HG03066 (cell line): ENCODE results near the gene ENO2.
A peak's percentile ranks its signal among the peaks of the same experiment; 100 is the strongest.

Source experiments
- ATAC-seq: cut with Tn5 transposase; IDR thresholded peaks from one replicate; pipeline ENCODE4 v1.9.1; 2021; ENCODE audit warnings: low read depth; ENCODE audit not compliant: unreplicated experiment

ENO2 gene

DNA sequence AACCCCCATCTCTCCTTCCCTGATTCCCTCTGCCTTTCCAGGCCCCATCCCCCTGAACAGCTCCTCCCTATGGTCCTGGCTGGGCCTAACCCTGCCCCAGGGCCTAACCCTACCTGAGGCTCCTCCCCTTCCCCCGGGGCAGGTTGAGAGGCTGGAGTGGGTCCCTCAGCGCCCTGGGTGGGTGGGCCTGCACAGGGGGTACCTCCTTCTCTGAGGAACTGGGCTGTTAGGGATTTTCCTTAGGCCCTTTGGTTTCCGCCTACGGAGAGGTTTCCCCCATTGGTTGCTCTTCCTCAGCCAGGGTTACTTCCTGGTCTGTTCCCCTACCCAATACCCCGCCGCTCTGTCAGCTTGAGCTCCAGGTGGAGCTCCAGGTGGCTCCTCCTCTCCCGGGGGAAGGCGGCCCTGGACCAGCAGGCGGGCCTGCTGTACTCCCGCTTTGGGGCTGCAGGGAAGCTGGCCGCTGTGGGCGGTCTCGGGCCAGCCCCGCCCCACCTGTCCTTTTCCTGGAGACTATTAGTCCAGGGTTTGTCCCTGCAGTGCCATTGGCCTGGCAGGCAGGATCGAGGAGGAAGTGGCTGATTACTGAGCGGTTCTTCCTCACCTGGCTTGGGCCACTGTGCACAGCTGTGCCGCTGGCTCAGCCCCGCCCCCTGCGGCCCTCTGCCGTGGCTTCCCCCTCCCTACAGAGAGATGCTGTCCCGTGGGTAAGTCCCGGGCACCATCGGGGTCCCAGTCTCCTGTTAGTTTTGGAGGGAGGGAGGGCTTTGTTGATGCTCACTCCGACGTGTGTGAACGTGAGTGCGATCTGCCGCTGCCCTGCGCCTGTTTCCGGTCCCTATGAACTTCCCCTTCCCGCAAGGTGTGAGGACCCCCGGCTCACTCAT lies 31.9 kb downstream of the ENO2 start:
- no peak for ATAC-seq

DNA sequence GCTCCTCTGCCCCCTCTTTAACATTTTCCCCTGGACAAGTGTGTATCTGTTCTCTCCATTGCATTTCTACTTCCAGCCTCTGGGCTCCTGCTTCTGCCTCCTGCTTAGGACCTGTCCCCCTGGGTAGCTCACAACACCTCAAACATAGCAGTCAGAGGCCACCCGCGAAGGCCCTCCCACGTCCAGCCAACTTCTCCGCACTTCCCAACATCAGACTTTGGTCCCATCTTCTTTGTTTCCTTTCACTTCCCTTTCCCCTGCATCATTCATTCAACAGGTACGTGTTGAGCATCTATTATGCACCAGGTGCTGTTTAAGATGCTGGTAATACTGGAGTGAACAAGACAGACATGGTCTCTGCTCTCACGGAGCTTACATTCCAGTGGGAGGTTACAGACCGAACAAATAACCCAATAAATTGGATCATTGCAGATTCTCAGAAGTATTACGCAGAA lies 32.6 kb downstream of the ENO2 start:
- ATAC-seq, result no peak

DNA sequence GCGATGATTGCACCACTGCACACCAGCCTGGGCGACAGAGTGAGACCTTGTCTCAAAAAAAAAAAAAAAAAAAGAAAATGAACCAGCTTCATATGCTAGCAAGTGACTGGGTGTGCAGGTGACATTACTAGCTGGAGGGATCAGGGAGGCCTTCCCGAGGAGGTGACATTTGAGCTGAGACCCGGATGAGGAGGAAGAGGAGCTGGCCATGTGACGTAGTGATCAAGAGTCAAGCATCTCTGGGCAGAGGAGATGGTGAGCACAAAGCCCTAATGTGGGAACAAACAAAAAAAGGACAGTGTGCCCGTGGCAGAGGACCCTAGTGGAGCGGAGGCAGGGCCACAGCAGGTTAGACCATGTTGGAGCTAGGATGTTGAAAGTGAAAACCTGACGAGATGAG lies 33.2 kb downstream of the ENO2 start:
- no peak for ATAC-seq

DNA sequence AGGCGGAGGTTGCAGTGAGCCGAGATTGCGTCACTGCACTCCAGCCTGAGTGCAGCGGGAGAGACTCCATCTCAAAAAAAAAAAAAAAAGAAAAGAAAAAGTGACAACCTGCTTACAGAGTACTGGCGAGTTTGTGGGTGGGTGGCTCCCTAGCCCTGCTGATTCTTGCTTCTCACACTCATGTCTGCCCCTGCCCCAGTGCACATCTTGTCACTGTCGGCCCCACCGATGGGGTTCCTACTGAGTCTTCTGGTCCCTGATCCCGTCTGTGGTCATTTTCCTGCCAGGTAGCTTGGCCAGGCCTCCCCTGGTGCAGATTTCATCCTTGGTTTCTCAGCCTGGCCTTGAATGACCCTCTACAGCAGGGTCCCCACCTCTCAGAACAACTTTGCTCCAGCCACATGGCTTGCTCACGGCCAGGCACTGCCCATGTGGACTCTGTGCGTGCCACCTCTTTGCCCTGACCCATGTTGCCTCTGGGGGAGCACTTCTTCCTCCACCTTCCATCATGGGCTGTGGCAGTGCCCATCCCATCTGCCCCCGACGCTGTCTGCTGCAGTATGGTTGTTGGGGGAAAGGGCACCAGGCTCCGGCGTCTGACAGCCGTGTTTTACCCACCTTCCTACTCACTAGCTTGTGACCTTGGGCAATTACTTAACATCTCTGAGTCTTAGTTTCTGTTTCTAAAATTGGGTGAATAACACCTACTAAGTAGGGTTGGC lies 34.7 kb downstream of the ENO2 start:
- no peak for ATAC-seq

DNA sequence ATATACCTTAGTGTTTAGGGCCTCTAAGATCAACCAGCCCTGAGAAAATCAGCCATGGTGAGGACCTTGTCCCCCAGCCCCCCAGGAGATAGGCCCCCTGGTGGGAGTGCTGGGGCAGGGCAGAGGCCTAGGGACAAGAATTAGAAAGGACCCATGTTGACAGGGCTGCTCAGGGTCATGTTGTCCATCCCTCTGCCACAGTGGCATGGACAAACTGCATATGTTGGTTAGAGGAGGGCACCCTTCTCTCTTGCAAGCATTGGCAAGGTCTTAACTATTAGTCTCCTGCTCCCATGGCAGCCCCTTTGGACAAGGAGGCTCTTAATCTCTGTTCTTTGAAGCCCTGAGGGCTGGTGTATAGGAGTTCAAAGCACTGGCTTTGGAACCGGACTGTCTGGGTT lies 36.0 kb downstream of the ENO2 start:
- no peak for ATAC-seq

DNA sequence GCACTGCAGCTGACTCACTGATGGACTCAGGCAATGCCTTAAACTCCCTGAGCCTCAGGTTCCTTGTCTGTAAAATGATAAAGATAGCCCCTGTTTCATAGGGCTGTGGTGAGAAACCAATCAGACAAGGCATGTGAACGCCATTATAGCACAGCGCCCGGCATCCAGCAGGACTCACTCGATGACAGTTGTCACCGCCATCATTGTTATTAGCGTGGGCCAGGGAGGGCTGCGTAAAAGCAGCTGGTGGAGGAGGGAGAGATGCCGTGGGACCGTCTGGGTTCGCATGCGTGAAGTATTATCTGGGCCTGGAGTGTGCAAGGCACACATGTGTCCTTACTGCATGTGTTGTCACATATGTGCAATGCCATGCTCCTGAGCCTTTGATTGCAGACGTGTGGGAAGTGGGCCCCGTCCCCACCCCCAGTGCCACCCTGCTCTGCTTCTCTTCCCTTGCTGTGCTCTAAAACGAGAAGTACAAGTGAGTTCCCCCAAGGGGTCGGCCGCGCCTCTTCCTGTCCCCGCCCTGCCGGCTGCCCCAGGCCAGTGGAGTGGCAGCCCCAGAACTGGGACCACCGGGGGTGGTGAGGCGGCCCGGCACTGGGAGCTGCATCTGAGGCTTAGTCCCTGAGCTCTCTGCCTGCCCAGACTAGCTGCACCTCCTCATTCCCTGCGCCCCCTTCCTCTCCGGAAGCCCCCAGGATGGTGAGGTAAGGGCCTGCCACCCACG lies 36.6 kb downstream of the ENO2 start, which contains the start of gene PTPN6:
TSS of gene PTPN6 (plus strand) at position 546 of the 730 bp plus-strand sequence. CDS start at position 703, 157 bp downstream.
- ATAC-seq, result no peak

DNA sequence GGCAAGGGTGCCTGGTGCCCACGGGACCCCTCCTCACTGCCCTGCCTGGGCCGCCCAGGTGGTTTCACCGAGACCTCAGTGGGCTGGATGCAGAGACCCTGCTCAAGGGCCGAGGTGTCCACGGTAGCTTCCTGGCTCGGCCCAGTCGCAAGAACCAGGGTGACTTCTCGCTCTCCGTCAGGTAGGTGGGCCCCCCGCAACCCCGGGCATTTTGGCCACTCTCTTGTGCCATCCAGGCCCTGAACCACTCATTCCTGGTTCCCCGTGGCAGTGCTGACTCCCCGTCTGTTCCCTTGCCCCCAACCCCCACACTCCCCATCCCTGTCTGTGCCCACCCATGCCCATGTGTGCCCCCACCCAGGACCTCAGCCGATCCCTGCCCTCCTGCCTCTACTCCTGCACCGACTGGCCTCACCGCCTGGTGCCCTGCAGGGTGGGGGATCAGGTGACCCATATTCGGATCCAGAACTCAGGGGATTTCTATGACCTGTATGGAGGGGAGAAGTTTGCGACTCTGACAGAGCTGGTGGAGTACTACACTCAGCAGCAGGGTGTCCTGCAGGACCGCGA lies 37.3 kb downstream of the ENO2 start:
- ATAC-seq, result no peak

DNA sequence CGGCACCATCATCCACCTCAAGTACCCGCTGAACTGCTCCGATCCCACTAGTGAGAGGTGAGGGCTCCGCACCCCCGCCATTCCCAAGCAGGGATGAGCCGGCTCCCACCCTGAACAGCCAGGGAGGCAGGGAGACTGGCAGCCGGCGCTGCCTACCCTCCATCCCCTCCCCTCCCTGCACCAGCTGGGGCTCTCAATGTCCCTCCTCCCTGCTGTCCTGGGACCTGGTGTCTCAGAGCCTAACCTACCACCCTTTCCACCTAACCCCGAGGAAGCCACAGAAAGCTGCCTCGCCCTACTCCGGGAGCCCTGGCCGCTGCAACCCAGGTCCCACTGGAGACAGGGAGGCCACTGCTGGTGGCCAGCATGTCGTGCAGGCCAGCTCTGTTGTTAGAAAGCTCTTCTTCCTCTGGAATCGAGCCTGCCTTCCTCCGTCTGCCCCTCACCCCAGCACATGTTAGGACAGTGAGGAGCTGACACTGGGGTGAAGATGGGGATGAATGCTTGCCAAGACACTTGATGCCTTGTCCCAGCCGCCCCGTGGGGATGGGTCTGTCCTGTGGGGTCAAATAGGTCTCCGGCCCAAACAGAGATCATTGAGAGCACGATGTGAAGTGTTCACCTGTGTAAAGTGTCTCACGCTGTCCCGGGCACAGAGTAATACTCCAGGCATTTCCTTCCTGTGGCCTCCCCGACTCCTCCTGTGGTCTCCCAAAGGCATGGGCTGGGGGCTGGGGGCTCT lies 37.9 kb downstream of the ENO2 start:
- ATAC-seq, result no peak

DNA sequence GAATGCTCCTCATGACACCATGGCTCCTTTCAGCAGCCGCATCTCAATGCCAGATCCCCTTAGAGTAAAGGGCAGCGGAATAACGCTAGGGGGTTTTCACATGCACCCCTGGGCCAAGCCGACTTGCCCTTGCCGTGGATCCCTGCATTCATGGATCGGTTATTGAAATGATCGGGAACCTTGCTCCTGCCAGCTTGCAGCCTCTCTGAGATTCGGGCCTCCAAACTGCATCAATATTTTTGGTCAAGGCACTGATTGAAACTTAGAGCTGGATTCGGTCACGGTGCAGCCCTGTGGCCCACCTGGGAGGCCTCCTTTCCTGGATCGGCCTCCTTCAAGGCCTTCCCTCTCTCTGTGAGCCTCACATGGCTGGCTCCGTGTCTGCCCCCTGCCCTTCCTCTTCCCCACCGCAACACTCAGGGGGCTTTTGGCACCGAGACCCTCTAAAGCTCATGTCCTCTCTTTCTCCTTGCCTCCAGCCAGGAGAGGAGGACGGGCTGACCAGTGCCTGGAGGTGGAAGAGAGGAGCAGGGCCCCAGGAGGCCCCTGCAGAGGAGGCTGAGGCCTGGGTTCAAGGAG lies 38.6 kb downstream of the ENO2 start:
- ATAC-seq, result no peak

DNA sequence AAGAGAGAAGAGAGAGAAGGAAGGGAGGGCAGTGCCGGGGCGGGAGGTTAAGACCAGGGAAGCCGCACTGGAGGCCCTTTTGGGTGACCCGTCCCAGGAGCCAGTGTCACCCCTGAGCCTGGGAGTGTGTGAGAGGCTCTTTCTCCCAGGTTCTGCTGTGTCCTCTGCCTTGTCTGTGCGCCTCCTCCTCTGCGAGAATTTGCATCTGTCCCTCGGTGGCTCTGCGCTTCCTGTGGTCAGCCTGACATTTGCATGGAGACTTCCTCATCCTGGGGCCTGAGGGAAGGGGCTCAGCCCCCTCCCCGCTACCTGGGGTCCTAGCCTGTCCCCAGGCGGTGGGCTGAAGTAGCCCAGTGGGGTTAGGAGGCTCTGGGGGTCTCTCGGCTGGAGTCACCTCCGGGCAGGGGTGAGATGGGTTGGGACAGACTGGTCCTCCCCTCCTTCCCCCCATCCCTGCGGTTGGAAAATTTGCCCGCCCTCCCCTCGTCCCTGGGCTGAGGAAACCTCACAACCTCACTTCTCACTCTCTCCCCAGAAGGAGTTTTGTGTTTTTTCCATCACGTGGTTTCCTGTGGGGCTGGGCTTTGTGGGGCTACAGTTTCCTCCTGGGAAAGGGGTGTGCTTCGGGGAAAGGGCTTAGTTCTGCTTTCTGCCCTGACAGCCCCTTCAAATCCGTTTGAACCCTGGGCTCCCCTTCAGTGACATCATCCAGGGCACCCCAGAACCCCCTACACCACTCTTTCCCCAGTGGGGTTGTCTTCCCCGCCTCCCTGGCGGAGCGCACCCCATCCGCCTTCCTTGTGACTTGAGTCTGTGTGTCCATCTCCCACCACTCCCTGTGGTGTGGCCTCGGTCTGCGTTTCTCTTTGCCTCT lies 39.3 kb downstream of the ENO2 start:
- ATAC-seq, result peak; percentile 39

DNA sequence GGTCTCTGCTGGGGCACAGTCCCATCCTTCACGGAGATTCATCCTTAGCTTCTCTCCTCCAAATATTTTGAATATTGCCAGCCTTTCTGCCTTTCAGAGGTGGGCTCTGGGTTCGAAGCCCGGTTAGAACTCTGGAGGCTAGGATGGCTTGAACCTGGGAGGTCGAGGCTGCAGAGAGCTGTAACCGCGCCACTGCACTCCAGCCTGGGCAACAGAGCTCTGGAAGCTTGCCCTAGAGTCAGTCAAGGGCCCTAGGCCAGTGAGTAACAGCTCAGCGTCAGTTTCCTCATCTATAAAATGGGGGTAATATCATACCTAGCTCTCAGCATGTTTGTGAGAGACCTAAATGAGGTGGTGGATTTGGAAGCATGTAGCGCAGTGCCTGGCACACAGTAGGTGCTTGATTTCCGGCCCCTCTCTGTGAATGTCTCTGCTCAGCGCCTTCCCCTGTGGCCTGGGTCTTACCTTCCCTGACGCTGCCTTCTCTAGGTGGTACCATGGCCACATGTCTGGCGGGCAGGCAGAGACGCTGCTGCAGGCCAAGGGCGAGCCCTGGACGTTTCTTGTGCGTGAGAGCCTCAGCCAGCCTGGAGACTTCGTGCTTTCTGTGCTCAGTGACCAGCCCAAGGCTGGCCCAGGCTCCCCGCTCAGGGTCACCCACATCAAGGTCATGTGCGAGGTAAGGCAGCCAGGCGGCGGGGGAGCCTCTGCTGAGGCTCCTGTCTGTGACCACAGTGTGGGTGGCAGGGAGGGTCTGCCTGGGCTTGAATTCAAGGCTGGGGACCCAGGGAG lies 40.1 kb downstream of the ENO2 start:
- no peak for ATAC-seq

DNA sequence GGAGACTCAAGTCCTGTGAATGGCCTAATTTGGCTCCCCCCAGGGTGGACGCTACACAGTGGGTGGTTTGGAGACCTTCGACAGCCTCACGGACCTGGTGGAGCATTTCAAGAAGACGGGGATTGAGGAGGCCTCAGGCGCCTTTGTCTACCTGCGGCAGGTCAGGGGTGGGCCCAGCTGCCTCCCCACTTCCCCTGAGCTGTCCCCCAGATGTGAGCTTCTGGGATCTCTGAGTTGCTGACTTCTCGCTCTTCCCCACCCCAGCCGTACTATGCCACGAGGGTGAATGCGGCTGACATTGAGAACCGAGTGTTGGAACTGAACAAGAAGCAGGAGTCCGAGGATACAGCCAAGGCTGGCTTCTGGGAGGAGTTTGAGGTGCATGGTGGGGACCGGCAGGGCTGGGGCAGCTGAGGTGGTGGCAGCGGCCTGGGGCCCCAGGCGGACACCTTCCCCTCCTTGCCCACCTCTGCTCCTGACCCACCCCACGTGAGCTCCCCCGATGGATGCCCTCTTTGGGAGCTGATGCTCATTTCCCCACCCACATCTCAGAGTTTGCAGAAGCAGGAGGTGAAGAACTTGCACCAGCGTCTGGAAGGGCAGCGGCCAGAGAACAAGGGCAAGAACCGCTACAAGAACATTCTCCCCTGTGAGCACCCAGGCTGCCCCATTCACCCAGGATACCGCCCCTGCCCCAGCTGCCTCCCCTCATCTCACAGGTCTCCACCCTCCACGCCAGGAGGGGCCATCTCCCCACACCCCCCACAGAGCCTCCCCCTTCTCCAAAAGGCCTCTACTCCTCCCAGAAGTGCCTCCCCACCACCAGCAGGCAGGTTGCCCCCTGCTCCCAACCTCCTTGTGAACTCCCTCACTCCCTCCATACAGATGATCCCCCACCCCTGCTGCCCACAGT lies 41.0 kb downstream of the ENO2 start:
- ATAC-seq, result no peak

DNA sequence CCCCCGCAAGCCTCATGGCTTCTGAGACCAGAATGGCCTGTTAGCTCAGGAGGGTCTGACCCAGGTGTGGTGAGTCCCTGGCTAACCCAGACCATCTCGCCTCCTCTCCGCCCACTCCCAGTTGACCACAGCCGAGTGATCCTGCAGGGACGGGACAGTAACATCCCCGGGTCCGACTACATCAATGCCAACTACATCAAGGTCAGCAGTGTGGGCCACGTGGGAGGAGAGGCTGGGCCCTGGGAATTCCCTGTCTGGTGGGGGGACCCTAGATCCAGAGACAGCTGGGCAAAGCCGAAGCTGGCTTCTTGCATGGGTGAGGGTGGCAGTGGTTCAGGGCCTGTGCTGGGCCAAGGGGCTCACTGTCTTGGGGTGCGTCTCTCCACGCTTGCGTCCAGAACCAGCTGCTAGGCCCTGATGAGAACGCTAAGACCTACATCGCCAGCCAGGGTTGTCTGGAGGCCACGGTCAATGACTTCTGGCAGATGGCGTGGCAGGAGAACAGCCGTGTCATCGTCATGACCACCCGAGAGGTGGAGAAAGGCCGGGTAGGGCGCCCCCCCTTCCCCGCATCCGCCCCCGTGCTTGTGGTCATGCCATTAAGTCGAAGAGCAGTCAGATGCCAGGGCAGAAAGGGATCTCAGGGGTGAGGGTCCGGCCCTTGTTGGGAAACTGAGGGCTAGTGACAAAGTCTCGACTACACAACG lies 41.8 kb downstream of the ENO2 start:
- no peak for ATAC-seq

DNA sequence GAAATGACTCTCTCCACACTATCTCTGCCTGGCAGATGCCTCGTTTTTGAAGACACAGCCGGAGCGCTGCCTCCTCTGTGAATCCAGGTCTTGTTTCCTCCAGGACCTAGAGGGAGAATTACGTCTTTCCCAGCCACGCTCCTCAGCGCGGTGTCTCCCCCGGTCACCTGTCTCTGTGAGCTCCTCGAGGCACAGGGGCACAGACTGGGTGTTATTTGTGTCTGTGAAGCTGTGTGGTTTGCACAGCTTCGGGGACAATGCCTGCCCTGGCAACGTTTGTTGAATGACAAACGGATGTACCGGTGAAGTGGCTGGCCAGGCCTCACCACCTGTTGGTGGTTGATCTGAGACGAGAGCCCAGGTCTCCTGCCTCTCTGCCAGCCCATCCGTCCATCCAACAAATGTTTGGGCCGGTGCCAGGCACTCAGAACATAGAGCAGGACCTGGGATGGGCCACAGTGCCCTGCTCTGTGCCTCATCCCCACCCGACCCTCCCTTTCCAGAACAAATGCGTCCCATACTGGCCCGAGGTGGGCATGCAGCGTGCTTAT lies 42.8 kb downstream of the ENO2 start:
- no peak for ATAC-seq

DNA sequence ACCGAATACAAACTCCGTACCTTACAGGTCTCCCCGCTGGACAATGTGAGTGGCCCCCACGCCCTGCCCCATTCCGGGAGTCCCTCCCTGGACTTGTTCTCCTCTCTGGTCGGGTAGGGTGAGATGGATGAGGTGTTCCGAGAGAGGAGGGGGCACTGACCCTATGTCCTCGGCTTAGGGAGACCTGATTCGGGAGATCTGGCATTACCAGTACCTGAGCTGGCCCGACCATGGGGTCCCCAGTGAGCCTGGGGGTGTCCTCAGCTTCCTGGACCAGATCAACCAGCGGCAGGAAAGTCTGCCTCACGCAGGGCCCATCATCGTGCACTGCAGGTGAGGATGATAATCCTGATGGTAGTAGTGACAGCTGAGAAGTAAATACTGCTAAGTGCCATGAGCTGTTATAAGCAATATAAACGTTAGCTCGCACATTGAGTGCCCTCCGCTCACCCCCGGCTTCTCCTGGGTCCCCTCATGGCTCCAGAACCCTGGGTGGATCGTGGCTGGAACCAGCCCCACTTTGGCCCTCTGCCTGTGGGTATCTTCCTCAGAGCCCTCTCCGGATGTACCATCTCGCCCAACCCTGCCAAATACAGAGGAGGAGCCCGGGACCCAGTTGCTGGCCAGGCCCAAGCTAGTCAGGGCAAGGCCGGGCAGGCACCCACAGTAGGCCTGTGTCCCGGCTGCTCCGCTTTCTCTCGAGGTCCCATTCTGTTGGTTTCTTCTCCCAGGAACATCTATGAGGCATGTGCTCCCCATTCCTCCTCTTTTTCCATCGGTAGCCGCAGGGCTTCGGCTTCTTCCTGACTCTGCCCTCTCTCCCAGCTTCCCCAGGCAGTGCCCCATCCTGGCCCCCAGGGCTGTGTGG lies 43.6 kb downstream of the ENO2 start:
- ATAC-seq, result no peak
